Cerebellar nuclear complex (tissue), 1 donor: Measurements from ENCODE around the gene RSPH6A.

ENCODE experiments used
- DNase-seq, 2 experiments: peaks; one replicate each; lab custom pipeline; 2025; lab: John Stamatoyannopoulos, UW

The RSPH6A gene

GRCh38 chr19:45814851-45815480, at the start of gene RSPH6A:
Gene RSPH6A, minus strand, starts transcription at chr19:45815308. Its CDS starts 132 bp downstream, at chr19:45815176.
- DNase-seq: no peak

- DNase-seq: no peak
Observed at GRCh38 chr19:45864629-45865082, 49.5 kb upstream of the RSPH6A start.

- no peak for DNase-seq
Observed at GRCh38 chr19:45863840-45864628, 48.9 kb upstream of the RSPH6A start, which contains the start of gene FOXA3. Gene FOXA3, plus strand, starts transcription at chr19:45864326. Its CDS starts 131 bp downstream, at chr19:45864457.

GRCh38 chr19:45863335-45863839, 48.3 kb upstream of the RSPH6A start:
- no peak for DNase-seq

GRCh38 chr19:45862564-45863334, 47.6 kb upstream of the RSPH6A start, which contains the start of gene SYMPK:
Gene SYMPK, minus strand, starts transcription at chr19:45863147. Its CDS starts 8,652 bp downstream, at chr19:45854495.
- peak; percentile 94 to 96 for DNase-seq

- no peak for DNase-seq
Observed at GRCh38 chr19:45862271-45862563, 47.1 kb upstream of the RSPH6A start.

GRCh38 chr19:45860359-45861259, 45.5 kb upstream of the RSPH6A start:
- no peak for DNase-seq

GRCh38 chr19:45854167-45854778, 39.2 kb upstream of the RSPH6A start:
- DNase-seq: no peak

GRCh38 chr19:45852983-45853382, 37.9 kb upstream of the RSPH6A start:
- no peak for DNase-seq

GRCh38 chr19:45852145-45852750, 37.1 kb upstream of the RSPH6A start:
- no peak for DNase-seq

GRCh38 chr19:45848922-45849321, 33.8 kb upstream of the RSPH6A start:
- no peak for DNase-seq

- DNase-seq: no peak
Observed at GRCh38 chr19:45847663-45848062, 32.6 kb upstream of the RSPH6A start.

GRCh38 chr19:45842198-45842597, 27.1 kb upstream of the RSPH6A start:
- DNase-seq: no peak

- no peak for DNase-seq
Observed at GRCh38 chr19:45834970-45835369, 19.9 kb upstream of the RSPH6A start.

GRCh38 chr19:45828945-45829344, 13.8 kb upstream of the RSPH6A start:
- no peak for DNase-seq

GRCh38 chr19:45828523-45828922, 13.4 kb upstream of the RSPH6A start:
- no peak for DNase-seq

- no peak for DNase-seq
Observed at GRCh38 chr19:45827459-45828093, 12.5 kb upstream of the RSPH6A start.

GRCh38 chr19:45826934-45827333, 11.8 kb upstream of the RSPH6A start:
- DNase-seq: no peak

GRCh38 chr19:45825917-45826893, 11.1 kb upstream of the RSPH6A start:
- DNase-seq: no peak
